Adipocyte (in vitro differentiated cells): ENCODE data around the gene PDCD4.
A peak's percentile ranks its signal among the peaks of the same experiment; 100 is the strongest.

ENCODE experiments used
- DNase-seq: peaks from one replicate; pipeline ENCODE4 v3.0.0-alpha.2; 2015; ENCODE audit warnings: low read depth
- H3K27me3 ChIP-seq: replicated peaks from 2 replicates; pipeline ENCODE4 v1.7.0; 2013; ENCODE audit warnings: mild to moderate bottlenecking, low read length, moderate library complexity; ENCODE audit not compliant: control insufficient read depth, insufficient read depth
- H3K36me3 ChIP-seq: 2 replicates; pipeline ENCODE4 v1.7.0; 2013; ENCODE audit warnings: low read length, mild to moderate bottlenecking, moderate library complexity; ENCODE audit not compliant: control insufficient read depth, insufficient read depth, severe bottlenecking
- H3K4me1 ChIP-seq: 2 replicates; pipeline ENCODE4 v1.7.0; 2013; ENCODE audit warnings: mild to moderate bottlenecking, low read length, moderate library complexity; ENCODE audit not compliant: control insufficient read depth, insufficient read depth
- H3K4me3 ChIP-seq: 2 replicates; pipeline ENCODE4 v1.7.0; 2013; ENCODE audit warnings: mild to moderate bottlenecking, low read length, moderate library complexity
- H3K9ac ChIP-seq: 2 replicates; pipeline ENCODE4 v1.7.0; 2013; ENCODE audit warnings: mild to moderate bottlenecking, low read length, moderate library complexity
- H3K9me3 ChIP-seq: 2 replicates; pipeline ENCODE4 v1.7.0; 2013; ENCODE audit warnings: mild to moderate bottlenecking, low read length, moderate library complexity; ENCODE audit not compliant: control insufficient read depth

PDCD4 gene

GRCh38 chr10:110936757-110937156 lies 65.0 kb downstream of the PDCD4 start:
- Histone ChIP-seq H3K36me3 (peaks cover 7% of the 10 kb centered on the region), H3K9me3 (no peaks in the 10 kb centered on the region), H3K9ac (no peak overlapping the region), H3K27me3 (no peaks in the 10 kb centered on the region), H3K4me1 (peaks cover 7% of the 10 kb centered on the region), H3K4me3 (no peak overlapping the region)
- no peak for DNase-seq

DNA sequence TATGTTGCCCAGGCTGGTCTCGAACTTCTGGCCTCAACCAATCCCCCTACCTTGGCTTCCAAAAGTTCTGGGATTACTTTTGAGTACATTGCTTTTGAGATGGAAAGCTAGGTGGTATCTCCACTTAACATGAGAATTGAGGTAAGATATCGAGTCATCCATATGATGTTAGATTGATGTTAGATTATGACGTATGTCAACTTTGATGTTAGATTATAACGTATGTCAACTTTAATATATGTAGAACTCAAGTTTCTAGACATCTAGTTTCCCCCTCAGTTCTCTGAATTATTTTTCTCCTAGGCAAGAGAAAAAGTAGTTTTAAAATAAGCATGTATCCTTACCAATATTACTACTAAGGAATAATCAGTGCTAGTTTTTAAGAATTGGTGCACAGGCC lies 67.7 kb downstream of the PDCD4 start:
- Histone ChIP-seq H3K4me3 (no peak overlapping the region), H3K9ac (no peak overlapping the region), H3K36me3 (peaks cover 12% of the 10 kb centered on the region), H3K9me3 (no peaks in the 10 kb centered on the region), H3K27me3 (no peaks in the 10 kb centered on the region), H3K4me1 (peaks cover 20% of the 10 kb centered on the region)
- DNase-seq: no peak

DNA sequence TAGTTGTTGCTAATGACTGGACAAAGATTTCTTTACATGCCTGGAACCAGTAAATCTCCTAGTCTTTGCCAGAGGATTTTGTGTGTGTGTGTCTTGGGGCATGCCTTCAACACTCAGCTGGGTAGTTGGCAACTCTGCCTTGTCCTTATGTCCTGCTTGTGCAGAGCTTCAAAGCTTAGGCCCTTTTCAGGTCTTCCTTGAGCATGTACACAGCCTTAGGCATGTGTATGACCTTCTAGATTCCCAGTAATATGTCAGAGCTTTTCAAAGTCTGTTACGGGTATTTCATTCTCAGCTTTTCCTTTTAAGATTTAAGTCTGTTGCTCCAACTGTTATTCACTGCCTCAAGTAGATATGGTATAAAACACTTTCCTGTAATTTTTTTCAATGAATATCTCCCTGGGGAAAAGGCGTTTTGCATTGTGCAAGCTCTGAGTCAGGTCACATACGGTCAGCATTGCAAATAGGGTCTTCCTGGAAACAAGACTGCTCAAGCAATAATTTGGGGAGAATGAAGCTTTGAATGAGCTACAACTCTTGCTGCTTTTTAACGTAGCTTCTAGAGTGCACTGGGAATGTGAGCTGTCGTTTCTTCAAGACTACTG lies 73.2 kb downstream of the PDCD4 start:
- Histone ChIP-seq H3K9ac (peak overlapping the region; percentile 32), H3K4me1 (peaks cover 49% of the 10 kb centered on the region), H3K9me3 (no peaks in the 10 kb centered on the region), H3K27me3 (no peaks in the 10 kb centered on the region), H3K36me3 (peaks cover 12% of the 10 kb centered on the region), H3K4me3 (peak overlapping the region; percentile 34)
- DNase-seq: peak; percentile 11

DNA sequence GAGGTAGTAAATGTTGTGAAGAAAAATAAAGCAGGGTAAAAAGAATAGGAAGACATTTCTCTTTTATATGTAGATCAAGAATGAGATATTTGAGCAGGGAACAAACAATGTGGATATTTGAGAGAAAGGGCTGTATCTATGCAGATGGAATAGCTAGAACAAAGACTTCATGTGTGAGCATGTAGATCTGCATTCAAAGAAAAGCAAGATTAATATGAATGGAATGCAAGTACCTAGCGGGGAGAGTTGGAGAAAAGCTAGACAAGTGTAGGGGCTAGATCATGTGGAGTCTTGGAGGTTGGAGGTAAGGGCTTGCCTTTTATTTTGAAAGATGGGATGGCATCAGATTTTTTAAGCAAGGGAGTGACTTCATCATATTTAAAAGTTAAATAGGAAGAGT lies 74.8 kb downstream of the PDCD4 start:
- DNase-seq: no peak
- Histone ChIP-seq H3K9ac (no peak overlapping the region), H3K36me3 (peaks cover 13% of the 10 kb centered on the region), H3K4me3 (no peak overlapping the region), H3K4me1 (peaks cover 49% of the 10 kb centered on the region), H3K27me3 (no peaks in the 10 kb centered on the region), H3K9me3 (no peaks in the 10 kb centered on the region)

- Histone ChIP-seq H3K9me3 (no peaks in the 10 kb centered on the region), H3K9ac (no peak overlapping the region)
- no peak for DNase-seq
These were observed 75.4 kb downstream of the PDCD4 start for GRCh38 chr10:110947061-110947595.

More at GRCh38 chr10:110947061-110947595, 75.4 kb downstream of the PDCD4 start:
- H3K4me1 ChIP-seq: peaks cover 49% of the 10 kb centered on the region
- H3K4me3 ChIP-seq: no peak overlapping the region
- H3K36me3 ChIP-seq: peaks cover 19% of the 10 kb centered on the region
- no peaks in the 10 kb centered on the region for H3K27me3 ChIP-seq
